GM12873 (cell line): ENCODE results near the gene MAN1A2.

ENCODE experiments used
- TF ChIP-seq, protein P1 (sequence below): IDR thresholded peaks from 2 replicates; pipeline ENCODE4 v1.5.1; 2012; ENCODE audit warnings: low read depth, mild to moderate bottlenecking, moderate library complexity, low read length, control low read depth; ENCODE audit not compliant: insufficient read depth; ENCODE audit errors: missing control alignments

The MAN1A2 gene

DNA sequence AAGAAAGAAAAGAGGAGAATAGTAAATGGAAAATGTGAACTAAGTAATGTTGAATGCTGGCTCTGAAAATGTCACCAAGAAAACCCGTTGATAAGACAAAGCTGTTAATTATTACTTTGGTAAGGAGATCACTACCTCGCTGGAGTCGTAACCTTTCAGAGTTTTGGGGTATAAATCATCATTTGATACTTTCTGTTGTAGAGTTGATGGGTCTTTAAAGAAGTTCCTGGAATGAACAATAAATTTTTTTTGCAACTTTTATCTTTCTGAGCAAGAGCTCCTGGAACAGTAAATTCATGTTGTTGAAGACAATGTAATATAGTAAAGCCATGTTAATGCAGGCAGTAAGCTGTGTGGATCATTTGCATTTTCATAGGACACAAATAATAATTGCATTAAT lies 46.2 kb downstream of the MAN1A2 start:
- TF ChIP-seq, protein P1, sequence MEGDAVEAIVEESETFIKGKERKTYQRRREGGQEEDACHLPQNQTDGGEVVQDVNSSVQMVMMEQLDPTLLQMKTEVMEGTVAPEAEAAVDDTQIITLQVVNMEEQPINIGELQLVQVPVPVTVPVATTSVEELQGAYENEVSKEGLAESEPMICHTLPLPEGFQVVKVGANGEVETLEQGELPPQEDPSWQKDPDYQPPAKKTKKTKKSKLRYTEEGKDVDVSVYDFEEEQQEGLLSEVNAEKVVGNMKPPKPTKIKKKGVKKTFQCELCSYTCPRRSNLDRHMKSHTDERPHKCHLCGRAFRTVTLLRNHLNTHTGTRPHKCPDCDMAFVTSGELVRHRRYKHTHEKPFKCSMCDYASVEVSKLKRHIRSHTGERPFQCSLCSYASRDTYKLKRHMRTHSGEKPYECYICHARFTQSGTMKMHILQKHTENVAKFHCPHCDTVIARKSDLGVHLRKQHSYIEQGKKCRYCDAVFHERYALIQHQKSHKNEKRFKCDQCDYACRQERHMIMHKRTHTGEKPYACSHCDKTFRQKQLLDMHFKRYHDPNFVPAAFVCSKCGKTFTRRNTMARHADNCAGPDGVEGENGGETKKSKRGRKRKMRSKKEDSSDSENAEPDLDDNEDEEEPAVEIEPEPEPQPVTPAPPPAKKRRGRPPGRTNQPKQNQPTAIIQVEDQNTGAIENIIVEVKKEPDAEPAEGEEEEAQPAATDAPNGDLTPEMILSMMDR: no peak

DNA sequence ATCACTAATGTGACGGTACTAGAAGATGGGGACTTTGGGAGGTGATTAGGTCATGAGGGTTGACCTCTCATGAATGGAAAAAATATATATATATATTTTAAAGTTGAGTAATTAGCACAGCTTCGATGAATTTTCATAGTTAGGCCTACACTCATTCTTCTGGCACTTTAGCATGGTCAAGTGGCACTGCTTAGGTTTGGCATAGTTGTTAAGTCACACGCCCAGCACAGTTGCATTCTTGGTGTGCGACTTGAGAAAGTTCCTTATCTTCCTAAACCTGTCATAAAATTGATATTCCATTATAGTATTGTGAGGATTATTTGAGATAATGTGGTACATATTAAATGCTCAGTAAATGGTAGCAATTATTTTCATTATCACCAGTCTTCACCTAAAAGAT lies 47.7 kb downstream of the MAN1A2 start:
- TF ChIP-seq, protein P1: no peak

DNA sequence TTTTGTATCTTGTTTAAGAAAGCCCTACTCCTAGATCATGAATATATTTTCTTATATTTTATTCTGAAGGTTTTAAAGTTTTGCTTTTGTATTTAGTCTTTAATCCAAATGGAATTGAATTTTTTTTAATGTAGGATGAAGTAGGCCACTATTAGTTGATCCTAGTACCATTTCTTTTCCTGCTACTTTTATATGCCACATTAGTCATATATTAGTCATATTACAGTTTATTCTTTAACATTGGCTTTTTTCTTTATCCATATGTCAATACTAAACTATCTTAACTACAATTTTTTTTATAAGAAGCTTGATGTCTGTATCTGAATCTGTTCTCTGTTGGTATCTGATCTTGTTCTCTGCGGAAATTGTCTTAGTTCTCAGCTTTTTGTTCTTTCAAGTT lies 48.8 kb downstream of the MAN1A2 start:
- TF ChIP-seq, protein P1: no peak

DNA sequence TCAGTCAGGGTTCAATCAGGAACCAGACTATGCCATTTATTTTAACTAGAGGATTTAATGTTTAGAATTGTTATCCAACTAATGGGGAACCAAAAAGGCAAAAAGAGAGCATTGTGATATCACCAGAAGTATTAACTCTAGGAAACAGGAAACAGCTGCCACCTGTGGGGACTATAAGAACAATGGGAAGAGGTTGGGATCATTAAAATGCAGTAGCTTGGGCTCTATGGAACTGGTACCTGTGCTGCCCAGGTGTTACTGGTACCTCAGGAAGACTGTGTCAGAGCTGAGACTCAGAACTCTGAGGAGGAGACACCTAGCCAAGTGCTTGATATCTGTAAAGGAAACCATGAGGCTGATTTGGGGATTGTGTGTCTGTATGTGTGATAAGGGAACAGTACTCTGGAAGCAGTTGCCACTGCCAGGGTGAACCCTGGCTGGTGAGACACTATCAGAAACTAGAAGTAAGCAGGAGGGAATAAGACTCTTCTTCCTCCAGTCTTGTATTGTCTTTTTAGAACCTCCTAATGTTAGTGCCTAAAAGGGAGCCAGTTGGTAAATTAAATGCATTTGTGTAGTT lies 49.4 kb downstream of the MAN1A2 start:
- TF ChIP-seq, protein P1: no peak

DNA sequence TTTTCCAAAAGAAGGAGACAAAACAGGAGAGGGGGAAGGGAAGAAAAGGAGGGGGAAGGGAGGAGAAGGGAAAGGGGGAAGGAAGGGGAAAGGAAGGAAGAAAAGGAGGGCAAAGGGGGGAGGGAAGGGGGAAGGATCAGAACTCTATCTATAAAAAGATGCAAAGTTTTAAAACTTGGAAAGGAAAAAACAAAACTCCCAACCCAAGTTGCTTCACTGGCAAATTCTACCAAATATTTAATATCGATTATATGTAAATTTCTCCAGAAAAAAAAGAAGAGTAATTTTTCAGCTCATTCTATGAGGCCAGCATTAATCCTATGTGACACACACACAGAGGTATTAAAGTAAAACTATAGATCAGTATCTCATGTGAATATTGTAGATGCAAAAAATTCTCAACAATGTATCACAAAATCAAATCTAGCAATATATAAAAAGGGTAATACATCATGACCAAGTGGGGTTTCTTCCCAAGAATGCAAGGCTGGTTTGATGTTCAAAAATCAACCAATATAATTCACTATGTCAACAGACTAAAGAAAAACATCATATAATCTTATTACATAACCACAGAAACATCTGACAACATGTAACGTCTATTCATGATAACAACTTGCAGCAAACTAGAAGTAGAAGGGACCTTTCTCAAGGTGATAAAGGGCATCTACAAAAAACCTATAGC lies 57.9 kb downstream of the MAN1A2 start:
- TF ChIP-seq, protein P1: no peak

DNA sequence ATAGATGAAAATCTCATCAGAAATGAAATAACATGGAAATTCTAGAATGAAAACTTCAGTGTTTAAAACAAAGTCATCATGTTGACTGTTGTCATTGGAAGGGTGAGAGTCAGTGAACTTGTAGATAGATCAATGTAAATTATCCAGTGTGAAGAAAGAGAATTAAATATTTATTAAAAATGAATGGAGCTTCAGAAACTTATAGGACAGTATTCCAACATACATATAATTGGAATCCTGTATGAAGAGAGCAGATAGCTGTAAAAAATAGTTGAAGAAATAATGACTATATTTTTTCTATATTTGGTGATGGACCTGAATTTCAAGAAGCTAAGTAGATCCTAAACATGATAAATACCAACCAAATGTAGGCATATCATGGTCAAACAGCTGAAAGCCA lies 60.0 kb downstream of the MAN1A2 start:
- TF ChIP-seq, protein P1: no peak

DNA sequence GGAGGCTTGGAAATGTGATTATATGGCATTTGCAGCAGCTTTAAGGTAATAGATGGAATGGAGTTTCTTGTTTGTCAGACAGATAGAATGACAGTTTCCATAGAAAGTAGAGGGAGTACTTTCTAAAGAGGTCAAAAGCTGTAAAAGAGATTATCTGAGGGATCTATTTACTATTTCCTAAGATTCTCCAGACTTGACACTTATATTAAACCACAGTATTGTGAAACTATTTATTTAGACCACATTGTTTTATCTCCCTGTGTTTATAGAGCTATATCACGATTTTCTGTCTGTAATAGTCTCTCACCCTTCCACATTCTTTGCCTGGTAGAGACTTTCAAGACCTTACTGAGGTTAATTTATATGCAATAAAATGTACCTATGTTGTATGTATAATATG lies 66.7 kb downstream of the MAN1A2 start:
- TF ChIP-seq, protein P1: no peak
